Measurements from ENCODE around the gene TERT.

GRCh38 chr5:1257363-1257762 lies 37.5 kb downstream of the TERT start:
- TF ChIP-seq POLR2A (IDR thresholded peaks at IDR 0.05; ENCODE audit: low read depth, low read length), result no peak
- no peak for TF ChIP-seq CTCF (conservative IDR thresholded peaks at IDR 0.05; ENCODE audit: low read depth, low read length)
- no peak for TF ChIP-seq MAFK (IDR thresholded peaks at IDR 0.05; ENCODE audit: low read depth, low read length)
- no peak for TF ChIP-seq RAD21 (IDR thresholded peaks at IDR 0.05; ENCODE audit: low read length)
